ENCODE data around the gene DCX.

DNA sequence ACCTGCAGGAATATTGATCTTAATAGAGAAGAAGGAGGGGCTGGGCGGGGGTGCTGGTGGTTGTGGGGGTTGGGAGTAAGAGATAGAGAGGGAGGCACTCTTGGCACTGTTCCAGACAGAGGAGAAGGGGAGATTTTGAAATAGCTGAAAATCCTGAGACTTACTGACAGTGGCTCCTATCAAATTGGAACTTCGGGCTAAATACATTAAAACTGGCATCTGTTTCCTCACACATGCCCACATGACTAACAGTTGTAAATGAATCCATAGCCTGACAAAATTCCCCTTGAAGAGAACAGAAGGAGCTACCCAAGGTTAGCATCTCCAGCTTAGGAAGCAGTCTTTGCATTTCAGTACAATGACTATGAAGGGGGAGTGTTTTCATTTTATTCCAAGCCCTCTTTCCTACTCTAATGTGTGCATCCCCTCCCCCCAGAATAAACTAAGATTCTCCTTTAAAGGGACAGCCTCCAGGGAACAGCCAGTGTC is 1.4 kb downstream of the DCX start:
- TF ChIP-seq SIN3A (IDR thresholded peaks at IDR 0.05; ENCODE audit: borderline replicate concordance, insufficient read depth, low read length) (no peak), TAF1 (IDR thresholded peaks at IDR 0.05; ENCODE audit: borderline replicate concordance, insufficient read depth, low read length) (no peak)
- TF ChIP-seq, protein P1, sequence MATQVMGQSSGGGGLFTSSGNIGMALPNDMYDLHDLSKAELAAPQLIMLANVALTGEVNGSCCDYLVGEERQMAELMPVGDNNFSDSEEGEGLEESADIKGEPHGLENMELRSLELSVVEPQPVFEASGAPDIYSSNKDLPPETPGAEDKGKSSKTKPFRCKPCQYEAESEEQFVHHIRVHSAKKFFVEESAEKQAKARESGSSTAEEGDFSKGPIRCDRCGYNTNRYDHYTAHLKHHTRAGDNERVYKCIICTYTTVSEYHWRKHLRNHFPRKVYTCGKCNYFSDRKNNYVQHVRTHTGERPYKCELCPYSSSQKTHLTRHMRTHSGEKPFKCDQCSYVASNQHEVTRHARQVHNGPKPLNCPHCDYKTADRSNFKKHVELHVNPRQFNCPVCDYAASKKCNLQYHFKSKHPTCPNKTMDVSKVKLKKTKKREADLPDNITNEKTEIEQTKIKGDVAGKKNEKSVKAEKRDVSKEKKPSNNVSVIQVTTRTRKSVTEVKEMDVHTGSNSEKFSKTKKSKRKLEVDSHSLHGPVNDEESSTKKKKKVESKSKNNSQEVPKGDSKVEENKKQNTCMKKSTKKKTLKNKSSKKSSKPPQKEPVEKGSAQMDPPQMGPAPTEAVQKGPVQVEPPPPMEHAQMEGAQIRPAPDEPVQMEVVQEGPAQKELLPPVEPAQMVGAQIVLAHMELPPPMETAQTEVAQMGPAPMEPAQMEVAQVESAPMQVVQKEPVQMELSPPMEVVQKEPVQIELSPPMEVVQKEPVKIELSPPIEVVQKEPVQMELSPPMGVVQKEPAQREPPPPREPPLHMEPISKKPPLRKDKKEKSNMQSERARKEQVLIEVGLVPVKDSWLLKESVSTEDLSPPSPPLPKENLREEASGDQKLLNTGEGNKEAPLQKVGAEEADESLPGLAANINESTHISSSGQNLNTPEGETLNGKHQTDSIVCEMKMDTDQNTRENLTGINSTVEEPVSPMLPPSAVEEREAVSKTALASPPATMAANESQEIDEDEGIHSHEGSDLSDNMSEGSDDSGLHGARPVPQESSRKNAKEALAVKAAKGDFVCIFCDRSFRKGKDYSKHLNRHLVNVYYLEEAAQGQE (IDR thresholded peaks at IDR 0.05; ENCODE audit: insufficient read depth in 1 of 2, low read depth in 2 of 2, low read length in 2 of 2) = no peak
